GM12878 (cell line): ENCODE results near the gene ZMIZ2. TPM values are rescaled to one million over a fixed set of nuclear protein-coding genes. Genes with fewer than 3 reads are reported as not detected.

ENCODE experiments used
- ATAC-seq: fragments of 200-7000 bp; cut with Tn5 transposase; 3 replicates; pipeline ENCODE4 v1.9.1; 2020; ENCODE audit warnings: mild to moderate bottlenecking, moderate library complexity
- BruUV-seq: library from RNA; stranded (reverse); fragments of 400-500 nt; replicated peaks from 2 replicates; lab custom pipeline; 2021; lab: Mats Ljungman, UMichigan
- CTCF ChIA-PET: fragments of 300-600 bp; sonication (Branson Sonifier 250); formaldehyde crosslinking; extraction: SDS; loops from one replicate; lab custom pipeline; 2021; ENCODE audit warnings: inconsistent platforms; lab: Yijun Ruan, JAX
- POLR2A ChIA-PET: fragments of 350-600 bp; formaldehyde crosslinking; extraction: SDS; loops from one replicate; lab custom pipeline; 2021; ENCODE audit warnings: inconsistent platforms; lab: Charles Lee
- RAD21 ChIA-PET: fragments of 300-600 bp; sonication (Branson Sonifier 250); formaldehyde crosslinking; loops from one replicate; lab custom pipeline; 2023; ENCODE audit warnings: antibody characterized with exemption; ENCODE audit not compliant: unreplicated experiment; lab: Charles Lee
- SMC1A ChIA-PET: fragments of 300-600 bp; sonication (Branson Sonifier 250); formaldehyde crosslinking; loops from one replicate; lab custom pipeline; 2023; ENCODE audit not compliant: unreplicated experiment, uncharacterized antibody; lab: Charles Lee
- DNase-seq: peaks from one replicate; pipeline ENCODE4 v3.0.0-alpha.2; 2011; ENCODE audit warnings: low read depth, low spot score
- FAIRE-seq: peaks from 3 replicates; lab custom pipeline; 2011; peaks lifted over from hg19 to GRCh38; lab: Jason Lieb, UNC
- H2AFZ ChIP-seq: 2 replicates; pipeline ENCODE4 v1.6.0; 2011; ENCODE audit warnings: low read depth, low read length, control low read depth; ENCODE audit not compliant: control insufficient read depth
- H3K27ac ChIP-seq: 2 replicates; pipeline ENCODE4 v1.5.1; 2011; ENCODE audit warnings: control low read depth; ENCODE audit not compliant: control insufficient read depth, insufficient read depth
- H3K27me3 ChIP-seq, 2 experiments: replicated peaks in 1 of 2; 2 replicates each; pipeline versions ENCODE4 v1.6.0 to v1.6.1; 2011; ENCODE audit warnings: low read length in 1 of 2; ENCODE audit not compliant: control insufficient read depth in 2 of 2, insufficient read depth in 2 of 2
- H3K36me3 ChIP-seq, 2 experiments: 2 replicates each; pipeline ENCODE4 v1.5.1; 2011; ENCODE audit warnings: low read length in 1 of 2; ENCODE audit not compliant: control insufficient read depth in 2 of 2, insufficient read depth in 2 of 2
- H3K4me1 ChIP-seq: 2 replicates; pipeline ENCODE4 v1.6.1; 2011; ENCODE audit warnings: mild to moderate bottlenecking, low read length, moderate library complexity, mixed read lengths; ENCODE audit not compliant: control insufficient read depth, insufficient read depth
- H3K4me2 ChIP-seq: 2 replicates; pipeline ENCODE4 v1.6.0; 2011; ENCODE audit warnings: control low read depth; ENCODE audit not compliant: control insufficient read depth, insufficient read depth
- H3K4me3 ChIP-seq: fragments of 200-600 bp; sonication (generic); 2 replicates; pipeline ENCODE4 v1.5.1; 2016
- H3K79me2 ChIP-seq: 2 replicates; pipeline ENCODE4 v1.6.0; 2011; ENCODE audit warnings: low read length; ENCODE audit not compliant: control insufficient read depth, insufficient read depth
- H3K9ac ChIP-seq: 2 replicates; pipeline ENCODE4 v1.8.0; 2011; ENCODE audit warnings: low read length, control low read depth, mixed read lengths; ENCODE audit not compliant: control insufficient read depth, insufficient read depth
- H3K9me3 ChIP-seq: replicated peaks from 3 replicates; pipeline ENCODE4 v1.5.1; 2011; ENCODE audit warnings: mild to moderate bottlenecking, low read length; ENCODE audit not compliant: control insufficient read depth, insufficient read depth
- H4K20me1 ChIP-seq: 2 replicates; pipeline ENCODE4 v1.6.0; 2011; ENCODE audit not compliant: control insufficient read depth, insufficient read depth
- BCL11A ChIP-seq: IDR thresholded peaks from 2 replicates; pipeline ENCODE4 v1.6.1; 2011; ENCODE audit warnings: low read depth, low read length
- BHLHE40 ChIP-seq, 2 experiments: fragments of 450-650 bp in 1 of 2; IDR thresholded peaks; 2 replicates each; pipeline ENCODE4 v1.6.1; 2011 to 2017; ENCODE audit warnings: low read depth in 2 of 2, borderline replicate concordance in 1 of 2, improper control_type of control experiment in 1 of 2, low read length in 1 of 2, mild to moderate bottlenecking in 1 of 2
- CBFB ChIP-seq: IDR thresholded peaks from 2 replicates; pipeline ENCODE4 v1.6.1; 2016; ENCODE audit warnings: antibody characterized with exemption, low read depth
- CEBPB ChIP-seq, 2 experiments: fragments of 150-350 bp in 1 of 2; IDR thresholded peaks; 2 replicates each; pipeline ENCODE4 v1.6.1; 2012 to 2014; ENCODE audit warnings: low read depth in 2 of 2, low read length in 2 of 2, borderline replicate concordance in 1 of 2, inconsistent platforms in 1 of 2
- CHD2 ChIP-seq: IDR thresholded peaks from 2 replicates; pipeline ENCODE4 v1.6.1; 2011; ENCODE audit warnings: low read depth, low read length, improper control_type of control experiment, borderline replicate concordance
- EED ChIP-seq: sonication (generic); IDR thresholded peaks from 2 replicates; pipeline ENCODE4 v1.6.1; 2016; ENCODE audit warnings: antibody characterized with exemption, low read depth
- NRF1 ChIP-seq: conservative IDR thresholded peaks from 2 replicates; pipeline ENCODE4 v1.6.1; 2011; ENCODE audit warnings: mild to moderate bottlenecking, low read depth, low read length, improper control_type of control experiment
- PRDM15 ChIP-seq: fragments of 450-650 bp; formaldehyde crosslinking; IDR thresholded peaks from 2 replicates; pipeline ENCODE4 v1.4.0; 2020; ENCODE audit warnings: mild to moderate bottlenecking, moderate library complexity
- ZNF207 ChIP-seq: fragments of 450-650 bp; IDR thresholded peaks from 2 replicates; pipeline ENCODE4 v1.6.1; 2014; ENCODE audit warnings: antibody characterized with exemption, mild to moderate bottlenecking, borderline replicate concordance
- WGBS: methylation state at CpG from one replicate; pipeline ENCODE4 v1.1.6; 2016; ENCODE audit warnings: low lambda C conversion rate; ENCODE audit not compliant: insufficient replicate concordance, insufficient coverage; ENCODE audit errors: missing lambda C conversion rate; 5-methylcytosine and 5-hydroxymethylcytosine counted together
- in situ Hi-C: fragments of 300-500 bp; cut with MboI; formaldehyde crosslinking; loops from 9 replicates; pipeline ENCODE4 v1.14.3; 2018; ENCODE audit warnings: mixed read lengths
- intact Hi-C: fragments of 100-400 bp; cut with micrococcal nuclease; formaldehyde crosslinking; loops from one replicate; pipeline ENCODE4 v1.14.2; 2022; ENCODE audit not compliant: unreplicated experiment
- polyA plus RNA-seq, 11 experiments: library from polyadenylated mRNA; depleted of rRNA in 4 of 11; unstranded in 6 of 11; stranded (reverse) in 5 of 11; fragments of >200 nt; fragmentation: Nextera tagmentation in 4 of 11; fragmentation: Illumina TruSeq in 1 of 11; extraction: Ambion mirVana in 4 of 11; extraction: Trizol in 1 of 11; gene quantifications; 1 replicate in 1 of 11; 2 replicates in 10 of 11; pipeline versions ENCODE4 v1.2.1 to v1.2.3, GENCODE V29; 2011 to 2016; ENCODE audit warnings: inconsistent platforms in 2 of 11, missing spikeins in 2 of 11, low read depth in 1 of 11
- total RNA-seq, 4 experiments: library from RNA; depleted of rRNA in 3 of 4; stranded (reverse); fragments of >200 nt in 3 of 4; fragmentation: Illumina TruSeq in 1 of 4; extraction: Trizol in 1 of 4; gene quantifications; 2 replicates each; pipeline versions ENCODE4 v1.2.1 to v1.2.3, GENCODE V29; 2013 to 2021
- TF ChIP-seq, protein P1 (sequence below): IDR thresholded peaks from 2 replicates; pipeline ENCODE4 v1.6.1; 2011; ENCODE audit warnings: borderline replicate concordance, low read depth, mild to moderate bottlenecking, moderate library complexity, low read length; ENCODE audit not compliant: insufficient read depth, poor library complexity, severe bottlenecking

The ZMIZ2 gene
- total and polyA plus RNA-seq, 10 of the 15 experiments (the other 5 are each of a cell fraction or from before 2014, with no cell fraction given), result 0.71 to 158 (median 17.0) TPM

DNA sequence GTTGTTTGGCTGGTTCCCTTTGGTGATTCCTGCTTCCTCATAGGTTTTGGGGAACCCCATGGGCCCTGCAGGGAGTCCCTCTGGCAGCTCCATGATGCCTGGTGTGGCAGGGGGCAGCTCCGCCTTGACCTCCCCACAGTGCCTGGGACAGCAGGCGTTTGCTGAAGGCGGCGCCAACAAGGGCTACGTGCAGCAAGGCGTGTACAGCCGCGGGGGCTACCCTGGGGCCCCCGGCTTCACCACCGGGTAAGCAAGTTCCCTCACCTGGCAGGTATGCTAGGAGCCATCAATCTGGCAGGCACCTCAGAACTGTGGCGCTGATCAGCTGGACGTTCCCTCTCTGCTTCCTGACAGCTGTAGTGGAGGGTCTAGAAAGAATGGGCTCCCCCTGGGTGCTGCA is 8.3 kb downstream of the ZMIZ2 start (continued):
- TF ChIP-seq PRDM15 (CRISPR knock-in tag), result no peak
- TF ChIP-seq, all 136 proteins: peak for 0

DNA sequence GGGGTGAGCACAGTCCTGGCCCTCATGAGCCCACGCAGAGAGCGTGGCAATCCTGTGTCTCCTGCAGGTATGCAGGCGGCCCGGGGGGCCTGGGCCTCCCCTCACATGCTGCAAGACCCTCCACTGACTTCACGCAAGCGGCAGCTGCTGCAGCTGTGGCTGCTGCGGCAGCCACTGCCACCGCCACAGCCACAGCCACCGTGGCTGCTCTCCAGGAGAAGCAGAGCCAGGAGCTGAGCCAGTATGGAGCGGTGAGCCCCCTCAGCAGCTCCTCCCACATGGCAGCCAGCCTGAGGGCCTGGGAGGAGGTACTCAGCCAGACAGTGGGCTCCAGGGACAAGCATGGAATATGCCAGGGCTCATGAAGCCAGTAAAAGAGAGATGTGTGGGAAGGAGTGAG is 8.7 kb downstream of the ZMIZ2 start:
- no peak for DNase-seq
- ChIA-PET CTCF (no interaction called here), RAD21 (no interaction called here), POLR2A (interaction anchor here (0.5 to 0.8 kb wide), 2 partner anchors 121 to 668 kb away, joined by 3 to 7 read pairs; no protein-coding TSS in a partner anchor)
- Histone ChIP-seq H3K27ac (no peak overlapping the region), H3K9ac (no peak overlapping the region), H2AFZ (no peak overlapping the region), H3K4me3 (no peak overlapping the region), H3K4me2 (no peak overlapping the region), H4K20me1 (peaks cover 6% of the 10 kb centered on the region; the same call in 1 of the 2 replicates), H3K9me3 (no peaks in the 10 kb centered on the region)
- intact Hi-C loops, result no loop called here
- BruUV-seq, result no TSS peak
- no peak for ATAC-seq
- TF ChIP-seq CBFB, result no peak
- TF ChIP-seq CHD2, result no peak
- TF ChIP-seq, protein P1, sequence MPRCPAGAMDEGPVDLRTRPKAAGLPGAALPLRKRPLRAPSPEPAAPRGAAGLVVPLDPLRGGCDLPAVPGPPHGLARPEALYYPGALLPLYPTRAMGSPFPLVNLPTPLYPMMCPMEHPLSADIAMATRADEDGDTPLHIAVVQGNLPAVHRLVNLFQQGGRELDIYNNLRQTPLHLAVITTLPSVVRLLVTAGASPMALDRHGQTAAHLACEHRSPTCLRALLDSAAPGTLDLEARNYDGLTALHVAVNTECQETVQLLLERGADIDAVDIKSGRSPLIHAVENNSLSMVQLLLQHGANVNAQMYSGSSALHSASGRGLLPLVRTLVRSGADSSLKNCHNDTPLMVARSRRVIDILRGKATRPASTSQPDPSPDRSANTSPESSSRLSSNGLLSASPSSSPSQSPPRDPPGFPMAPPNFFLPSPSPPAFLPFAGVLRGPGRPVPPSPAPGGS, result no peak
- no peak for TF ChIP-seq ZNF207
- no peak for TF ChIP-seq BHLHE40 (IDR thresholded peaks at IDR 0.05; ENCODE audit: borderline replicate concordance in 1 of 2, low read depth in 2 of 2, low read length in 1 of 2)
- no peak for TF ChIP-seq EED
- TF ChIP-seq NRF1, result no peak
- TF ChIP-seq BCL11A, result no peak
- TF ChIP-seq CEBPB (IDR thresholded peaks at IDR 0.05; ENCODE audit: borderline replicate concordance in 1 of 2, low read depth in 2 of 2, low read length in 2 of 2), result no peak
- TF ChIP-seq, all 136 proteins: peak for 0
- Histone ChIP-seq H3K36me3 (peaks cover 20 to 26% of the 10 kb centered on the region in 2 experiments), H3K27me3 (no peaks in the 10 kb centered on the region), H3K79me2 (peaks cover 42% of the 10 kb centered on the region), H3K4me1 (peaks cover 18% of the 10 kb centered on the region)
- SMC1A ChIA-PET, result no interaction called here
- FAIRE-seq, result no peak
- in situ Hi-C loops, result no loop called here
- WGBS, result over 99% methylated on average over 10 of the region's 10 CpGs
